Neutrophil (primary cell): Measurements from ENCODE around the gene BTAF1.
"Not testable (repeated sequence)": the region's sequence is repeated elsewhere in the genome, so short reads cannot be mapped to it uniquely, and the experiment has no call there.

ENCODE experiments used
- H3K27ac ChIP-seq: fragments of 200-600 bp; sonication (generic); 2 replicates; pipeline ENCODE4 v1.5.1; 2016; ENCODE audit warnings: mild to moderate bottlenecking, moderate library complexity
- H3K27me3 ChIP-seq: fragments of 200-600 bp; sonication (generic); 2 replicates; pipeline ENCODE4 v1.6.0; 2016; ENCODE audit warnings: mild to moderate bottlenecking
- H3K36me3 ChIP-seq: fragments of 200-600 bp; sonication (generic); 2 replicates; pipeline ENCODE4 v1.5.1; 2017
- H3K4me1 ChIP-seq, 2 experiments: fragments of 200-600 bp in 1 of 2; sonication (generic) in 1 of 2; 1 replicate in 1 of 2; 2 replicates in 1 of 2; pipeline versions ENCODE4 v1.5.1 to v1.6.1; 2013 to 2016; ENCODE audit warnings: low read depth in 1 of 2, low read length in 1 of 2, mild to moderate bottlenecking in 1 of 2, moderate library complexity in 1 of 2; ENCODE audit not compliant: control insufficient read depth in 1 of 2, insufficient read depth in 1 of 2
- H3K4me3 ChIP-seq, 2 experiments: fragments of 200-600 bp in 1 of 2; sonication (generic) in 1 of 2; 1 replicate in 1 of 2; 2 replicates in 1 of 2; pipeline ENCODE4 v1.5.1; 2013 to 2016; ENCODE audit warnings: low read depth in 1 of 2, low read length in 1 of 2, mild to moderate bottlenecking in 1 of 2, moderate library complexity in 1 of 2
- H3K9me3 ChIP-seq: fragments of 200-600 bp; sonication (generic); 2 replicates; pipeline ENCODE4 v1.5.1; 2016
- CTCF ChIP-seq: fragments of 200-600 bp; sonication (generic); IDR thresholded peaks from 2 replicates; pipeline ENCODE4 v1.5.1; 2016; ENCODE audit warnings: antibody characterized with exemption

The BTAF1 gene

GRCh38 chr10:92010047-92010735, 86.6 kb downstream of the BTAF1 start:
- TF ChIP-seq CTCF: no peak
- Histone ChIP-seq H3K4me1 (no peaks in the 10 kb centered on the region), H3K27ac (no peak overlapping the region), H3K36me3 (peaks cover 58% of the 10 kb centered on the region), H3K27me3 (no peaks in the 10 kb centered on the region), H3K4me3 (no peak overlapping the region), H3K9me3 (no peaks in the 10 kb centered on the region)

GRCh38 chr10:92011560-92012214, 88.1 kb downstream of the BTAF1 start:
- no peaks in the 10 kb centered on the region for H3K27me3 ChIP-seq
- peaks cover 58% of the 10 kb centered on the region for H3K36me3 ChIP-seq
- H3K4me1 ChIP-seq: no peaks in the 10 kb centered on the region
- H3K4me3 ChIP-seq: no peak overlapping the region
- no peak for TF ChIP-seq CTCF
- no peaks in the 10 kb centered on the region for H3K9me3 ChIP-seq
- no peak overlapping the region for H3K27ac ChIP-seq

GRCh38 chr10:92014620-92015019, 91.0 kb downstream of the BTAF1 start:
- H3K4me3 ChIP-seq: no peak overlapping the region
- no peak overlapping the region for H3K27ac ChIP-seq
- H3K27me3 ChIP-seq: no peaks in the 10 kb centered on the region
- no peaks in the 10 kb centered on the region for H3K4me1 ChIP-seq
- no peaks in the 10 kb centered on the region for H3K9me3 ChIP-seq
- H3K36me3 ChIP-seq: peaks cover 66% of the 10 kb centered on the region
- no peak for TF ChIP-seq CTCF

- H3K36me3 ChIP-seq: peaks cover 83% of the 10 kb centered on the region
- H3K27ac ChIP-seq: no peak overlapping the region
- no peaks in the 10 kb centered on the region for H3K9me3 ChIP-seq
- no peak for TF ChIP-seq CTCF
- H3K4me3 ChIP-seq: no peak overlapping the region
- no peaks in the 10 kb centered on the region for H3K27me3 ChIP-seq
- no peaks in the 10 kb centered on the region for H3K4me1 ChIP-seq
Measured at GRCh38 chr10:92024700-92025099, 101.1 kb downstream of the BTAF1 start.

GRCh38 chr10:92025340-92025739, 101.8 kb downstream of the BTAF1 start:
- peaks cover 85% of the 10 kb centered on the region for H3K36me3 ChIP-seq
- not testable (repeated sequence) for H3K27me3 ChIP-seq, H3K27ac ChIP-seq

GRCh38 chr10:92027141-92027540, 103.6 kb downstream of the BTAF1 start:
- H3K4me1 ChIP-seq: no peaks in the 10 kb centered on the region
- H3K27me3 ChIP-seq: no peaks in the 10 kb centered on the region
- H3K36me3 ChIP-seq: peaks cover 92% of the 10 kb centered on the region
- no peak overlapping the region for H3K4me3 ChIP-seq
- TF ChIP-seq CTCF: no peak
- no peak overlapping the region for H3K27ac ChIP-seq
- no peaks in the 10 kb centered on the region for H3K9me3 ChIP-seq

More at GRCh38 chr10:92025340-92025739, 101.8 kb downstream of the BTAF1 start:
- not testable (repeated sequence) for H3K9me3 ChIP-seq, H3K4me1 ChIP-seq, H3K4me3 ChIP-seq
